HG03108 (cell line): ENCODE results near the gene MUCL3.
"Not testable (repeated sequence)": the region's sequence is repeated elsewhere in the genome, so short reads cannot be mapped to it uniquely, and the experiment has no call there.

Experiments
- ATAC-seq: cut with Tn5 transposase; IDR thresholded peaks from one replicate; pipeline ENCODE4 v1.9.1; 2021; ENCODE audit warnings: moderate library complexity; ENCODE audit not compliant: unreplicated experiment

Gene MUCL3

DNA sequence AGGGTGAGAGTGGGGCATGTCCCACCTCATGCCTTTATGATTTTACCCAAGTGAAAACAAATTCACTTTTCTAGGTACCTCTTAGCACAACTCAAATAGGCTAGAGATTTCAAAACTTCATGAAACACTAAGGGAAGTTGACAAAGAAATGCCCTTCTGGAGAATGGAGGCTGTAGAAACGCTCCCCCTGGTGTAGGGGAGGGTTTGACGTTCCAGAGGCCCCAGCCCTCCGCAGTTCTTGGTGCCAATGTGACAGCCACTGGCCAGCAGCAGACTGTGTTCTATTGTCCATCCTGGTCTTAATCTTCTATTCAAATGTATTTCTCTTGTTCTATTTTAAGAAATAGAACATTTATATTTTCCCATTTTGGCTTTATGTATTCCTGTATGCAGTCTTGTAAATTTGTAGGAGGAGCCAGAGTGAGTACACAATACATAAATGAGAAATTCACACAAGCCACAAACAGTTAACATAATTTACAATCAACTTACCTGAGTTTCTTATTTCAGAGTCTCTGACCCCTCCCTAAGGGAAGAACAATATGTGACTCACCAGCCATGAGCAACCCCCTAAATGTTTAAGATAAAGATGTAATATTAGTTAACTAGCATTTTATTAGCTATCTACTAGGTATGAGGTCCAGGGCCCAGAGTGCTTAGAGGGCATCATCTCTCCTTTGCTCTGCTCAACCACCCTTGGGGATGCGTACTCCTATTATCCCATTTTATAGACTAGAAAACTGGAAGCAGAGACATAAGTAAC lies 33.9 kb downstream of the MUCL3 start:
- no peak for ATAC-seq

DNA sequence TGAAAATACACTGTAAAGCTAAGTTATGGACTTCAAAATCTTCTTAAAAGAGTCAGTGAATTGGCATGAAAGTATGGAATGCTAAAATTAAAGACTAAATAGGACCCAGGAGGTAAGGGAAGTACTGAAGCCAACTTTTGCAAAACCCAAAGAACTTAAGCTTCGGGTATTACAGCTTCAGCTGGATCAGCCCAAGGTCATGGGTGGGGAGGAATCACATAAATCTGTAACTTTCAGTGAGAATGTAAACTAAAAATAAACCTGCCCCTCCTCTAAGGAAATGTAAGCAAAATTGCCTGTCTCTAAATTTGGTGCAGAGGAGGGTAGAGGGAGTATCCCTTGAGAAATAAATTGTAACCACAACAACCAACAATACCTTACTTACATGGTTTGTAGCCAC lies 38.4 kb downstream of the MUCL3 start:
- no peak for ATAC-seq

DNA sequence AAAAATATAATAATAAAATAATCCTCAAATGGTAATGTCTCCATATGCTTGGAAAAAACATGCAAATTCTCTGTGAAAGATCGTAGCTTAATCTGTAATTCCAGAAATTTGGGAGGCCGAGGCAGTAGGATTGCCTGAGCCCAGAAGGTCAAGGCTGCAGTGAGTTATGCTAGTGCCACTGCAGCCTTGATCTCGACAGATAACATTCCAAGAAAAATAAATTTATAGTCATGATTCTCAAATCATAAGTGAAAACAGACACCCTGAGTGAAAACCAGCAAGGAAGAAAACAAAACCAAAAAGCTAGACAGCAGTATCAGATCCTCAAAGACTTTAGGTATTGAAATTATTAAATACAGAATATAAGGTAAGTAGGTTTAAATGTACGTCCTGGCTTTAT lies 38.9 kb downstream of the MUCL3 start:
- ATAC-seq = no peak

DNA sequence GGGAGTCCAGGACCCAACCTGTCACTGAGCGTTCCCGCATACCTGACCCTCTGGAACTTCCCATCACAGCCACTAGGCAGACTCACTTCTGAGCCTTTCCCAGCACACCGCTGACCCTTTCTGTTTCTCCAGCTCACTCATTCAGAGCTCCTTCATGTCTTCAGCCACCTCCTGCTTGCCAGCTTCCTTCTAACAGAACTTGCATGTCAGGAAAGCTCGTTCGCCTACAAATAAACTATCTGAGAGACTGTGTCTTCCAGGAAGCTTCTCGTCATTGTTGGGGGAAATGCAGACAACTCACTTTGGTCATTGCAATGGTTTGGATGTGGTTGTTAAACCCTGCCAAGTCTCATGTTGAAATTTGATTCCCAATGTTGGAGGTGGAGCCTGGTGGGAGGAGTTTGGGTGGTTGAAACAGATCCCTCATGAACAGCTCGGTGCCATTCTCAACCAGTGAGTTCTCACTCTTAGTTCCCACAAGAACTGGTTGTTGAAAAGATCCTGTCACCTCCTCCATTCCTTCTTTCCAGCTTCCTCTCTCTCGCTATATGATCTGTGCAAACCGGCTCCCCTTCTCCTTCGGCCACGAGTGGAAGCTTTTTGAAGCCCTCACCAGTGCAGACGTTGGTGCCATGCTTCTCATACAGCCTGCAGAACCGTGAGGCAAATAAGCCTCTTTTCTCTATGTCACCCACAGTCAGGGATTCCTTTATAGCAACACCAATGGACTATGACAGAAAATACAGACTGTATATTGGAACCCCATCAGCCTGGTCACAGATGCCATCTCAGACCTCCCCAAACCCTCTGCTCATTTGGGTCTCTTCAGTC lies 41.4 kb downstream of the MUCL3 start:
- ATAC-seq = no peak

DNA sequence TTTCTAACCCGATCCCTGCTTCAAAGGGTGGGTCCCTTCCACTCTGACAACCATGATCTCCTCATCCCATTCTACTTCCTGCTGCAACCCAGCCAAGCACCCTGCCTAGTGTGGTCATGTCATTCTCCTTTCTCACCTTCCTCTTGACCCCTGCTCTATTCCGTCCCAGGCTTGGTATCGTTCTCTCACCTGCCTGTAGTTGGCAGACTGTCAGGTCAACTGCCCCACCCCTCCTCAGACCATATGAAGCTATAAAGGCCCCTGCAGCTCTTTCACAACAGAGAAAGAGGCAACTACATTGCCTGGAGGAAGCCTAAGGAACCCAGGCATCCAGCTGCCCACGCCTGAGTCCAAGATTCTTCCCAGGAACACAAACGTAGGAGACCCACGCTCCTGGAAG lies 42.7 kb downstream of the MUCL3 start, which contains the start of gene MUC21:
Gene MUC21 (plus strand): TSS at position 280 of the 400 bp plus-strand sequence. CDS start 241 bp downstream, outside the sequence.
- no peak for ATAC-seq

- ATAC-seq = no peak
Measured at GRCh38 chr6:30985490-30985889, 44.7 kb downstream of the MUCL3 start.

DNA sequence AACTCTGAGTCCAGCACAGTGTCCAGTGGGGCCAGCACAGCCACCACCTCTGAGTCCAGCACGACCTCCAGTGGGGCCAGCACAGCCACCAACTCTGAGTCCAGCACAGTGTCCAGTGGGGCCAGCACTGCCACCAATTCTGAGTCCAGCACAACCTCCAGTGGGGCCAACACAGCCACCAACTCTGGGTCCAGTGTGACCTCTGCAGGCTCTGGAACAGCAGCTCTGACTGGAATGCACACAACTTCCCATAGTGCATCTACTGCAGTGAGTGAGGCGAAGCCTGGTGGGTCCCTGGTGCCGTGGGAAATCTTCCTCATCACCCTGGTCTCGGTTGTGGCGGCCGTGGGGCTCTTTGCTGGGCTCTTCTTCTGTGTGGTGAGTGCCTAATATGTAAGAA lies 46.5 kb downstream of the MUCL3 start:
- no peak for ATAC-seq

DNA sequence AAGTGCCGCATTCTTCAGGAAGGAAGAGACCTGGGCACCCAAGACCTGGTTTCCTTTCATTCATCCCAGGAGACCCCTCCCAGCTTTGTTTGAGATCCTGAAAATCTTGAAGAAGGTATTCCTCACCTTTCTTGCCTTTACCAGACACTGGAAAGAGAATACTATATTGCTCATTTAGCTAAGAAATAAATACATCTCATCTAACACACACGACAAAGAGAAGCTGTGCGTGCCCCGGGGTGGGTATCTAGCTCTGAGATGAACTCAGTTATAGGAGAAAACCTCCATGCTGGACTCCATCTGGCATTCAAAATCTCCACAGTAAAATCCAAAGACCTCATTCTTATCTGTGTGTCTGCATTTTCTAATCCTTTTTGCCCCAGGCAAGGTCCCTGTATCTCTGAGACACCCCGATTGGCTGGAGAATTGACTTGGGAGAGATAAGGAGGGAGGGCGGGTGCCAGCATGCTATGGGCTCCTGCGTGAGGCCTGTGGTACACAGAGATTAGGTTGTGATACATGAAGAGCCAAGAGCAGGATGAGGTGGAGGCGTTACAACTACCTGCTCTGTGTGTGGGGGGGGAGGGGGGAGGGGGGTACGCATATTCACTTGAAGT lies 47.5 kb downstream of the MUCL3 start:
- no peak for ATAC-seq

DNA sequence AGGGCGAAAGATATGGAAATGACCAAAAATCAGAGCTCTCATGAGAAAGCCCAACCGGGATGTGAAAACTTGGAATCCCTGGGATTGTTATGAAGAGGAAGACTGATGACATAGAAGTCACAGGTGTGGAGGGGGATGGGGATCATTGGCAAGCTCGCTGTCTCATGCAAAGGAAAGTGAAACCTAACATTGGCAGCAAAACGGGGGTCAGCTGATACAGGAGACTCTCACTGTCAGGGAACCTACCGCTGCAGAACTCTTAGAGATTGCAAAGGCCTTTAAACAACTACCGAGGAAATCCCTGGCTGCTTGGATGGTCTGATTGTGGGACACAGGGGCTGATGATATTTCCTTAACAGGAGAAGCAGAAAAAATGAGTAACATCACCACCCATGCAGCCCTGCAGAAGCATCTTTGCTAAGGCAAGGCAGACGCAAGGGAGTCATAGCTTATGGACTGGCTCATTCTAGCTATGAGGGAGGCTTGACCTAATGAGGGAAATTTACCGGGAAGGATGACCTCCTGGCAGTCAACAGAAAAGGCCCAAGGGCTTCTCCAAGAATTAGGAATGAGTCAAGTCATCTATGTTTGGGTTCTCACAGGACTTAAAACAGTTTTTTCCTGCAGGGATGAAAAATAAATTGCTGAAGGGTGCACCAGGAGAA lies 49.8 kb downstream of the MUCL3 start:
- ATAC-seq = no peak

DNA sequence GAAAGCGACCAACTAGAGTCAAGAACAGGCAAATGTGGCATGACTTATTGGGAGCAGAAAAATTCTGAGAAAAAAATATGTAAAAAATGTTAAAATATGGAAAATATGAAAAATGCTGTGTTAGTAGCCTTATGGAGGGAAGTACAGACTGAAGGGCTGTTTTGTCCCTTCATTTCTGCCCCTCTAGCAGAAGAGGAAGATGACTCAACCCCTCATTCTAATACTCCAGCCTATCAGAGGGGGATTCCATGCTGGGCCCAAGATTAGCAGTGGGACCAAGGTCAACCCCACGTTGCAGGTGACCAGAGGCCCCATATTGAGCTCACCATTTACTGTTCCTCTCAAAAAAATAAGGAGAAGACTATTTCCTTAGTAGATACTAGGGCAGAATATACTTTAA lies 51.1 kb downstream of the MUCL3 start:
- ATAC-seq = no peak

- no peak for ATAC-seq
Measured at GRCh38 chr6:30997301-30997700, 56.5 kb downstream of the MUCL3 start.

DNA sequence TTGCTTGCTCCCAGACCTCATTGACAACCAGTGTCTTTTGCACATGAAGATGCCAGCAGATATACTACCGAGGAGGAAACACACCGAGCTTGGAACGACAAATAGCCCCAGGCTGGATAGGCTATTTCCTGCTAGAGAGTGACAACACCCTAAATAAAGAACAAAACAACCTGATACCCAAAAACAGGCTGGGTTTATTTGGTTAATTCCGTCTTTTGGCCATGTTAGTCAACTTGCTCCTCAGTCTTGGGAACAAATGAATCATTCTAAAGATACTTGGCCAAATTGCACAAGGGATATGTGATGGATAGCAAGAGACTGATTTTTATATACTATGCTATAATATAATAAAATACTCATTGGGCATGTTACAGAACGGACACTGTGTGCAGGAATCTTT lies 58.0 kb downstream of the MUCL3 start:
- no peak for ATAC-seq

DNA sequence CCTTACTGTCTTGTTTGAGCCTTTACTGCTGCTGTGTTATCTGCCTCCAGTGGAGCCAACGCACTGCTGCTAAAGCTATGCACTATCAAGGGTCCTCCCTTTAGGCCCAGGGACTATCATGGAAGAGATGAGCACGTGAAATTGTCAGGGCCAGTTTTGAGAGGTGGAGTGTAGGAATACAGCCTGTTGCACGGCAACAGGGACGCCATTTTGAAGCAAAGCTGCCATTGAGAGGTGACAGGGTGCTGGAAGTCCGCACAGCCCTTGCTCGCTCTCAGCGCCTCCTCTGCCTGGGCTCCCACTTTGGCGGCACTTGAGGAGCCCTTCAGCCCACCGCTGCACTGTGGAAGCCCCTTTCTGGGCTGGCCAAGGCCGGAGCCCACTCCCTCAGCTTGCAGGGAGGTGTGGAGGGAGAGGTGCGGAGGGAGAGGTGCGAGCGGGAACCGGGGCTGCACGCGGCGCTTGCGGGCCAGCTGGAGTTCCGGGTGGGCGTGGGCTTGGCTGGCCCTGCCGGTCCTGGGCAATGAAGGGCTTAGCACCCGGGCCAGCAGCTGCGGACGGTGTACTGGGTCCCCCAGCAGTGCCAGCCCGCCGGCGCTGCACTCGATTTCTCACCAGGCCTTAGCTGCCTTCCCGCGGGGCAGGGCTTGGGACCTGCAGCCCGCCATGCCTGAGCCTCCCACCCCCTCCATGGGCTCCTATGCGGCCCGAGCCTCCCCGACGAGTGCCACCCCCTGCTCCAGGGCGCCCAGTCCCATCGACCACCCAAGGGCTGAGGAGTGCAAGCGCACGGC lies 59.5 kb downstream of the MUCL3 start:
- not testable (repeated sequence) for ATAC-seq

- ATAC-seq = no peak
Measured at GRCh38 chr6:31001281-31001888, 60.6 kb downstream of the MUCL3 start.

DNA sequence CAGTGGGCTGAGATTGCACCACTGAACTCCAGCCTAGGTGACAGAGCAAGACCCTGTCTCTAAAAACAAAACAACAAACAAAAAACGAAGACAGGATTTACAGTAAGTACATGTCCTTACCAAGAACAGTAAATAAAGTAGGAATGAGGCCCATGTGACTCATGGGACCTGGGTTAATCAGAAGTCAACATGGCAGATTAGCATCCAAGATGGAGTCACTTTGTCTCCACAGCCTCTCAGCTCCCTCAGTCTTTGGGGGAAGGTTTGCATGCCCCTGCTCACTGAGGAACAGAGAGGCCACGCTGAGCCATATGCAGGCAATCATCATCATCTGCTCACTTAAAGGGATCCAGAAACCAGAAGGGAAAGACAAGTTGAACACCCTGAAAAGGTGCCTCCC lies 61.7 kb downstream of the MUCL3 start:
- ATAC-seq = no peak
